ENCODE results near the gene CCND2.

DNA sequence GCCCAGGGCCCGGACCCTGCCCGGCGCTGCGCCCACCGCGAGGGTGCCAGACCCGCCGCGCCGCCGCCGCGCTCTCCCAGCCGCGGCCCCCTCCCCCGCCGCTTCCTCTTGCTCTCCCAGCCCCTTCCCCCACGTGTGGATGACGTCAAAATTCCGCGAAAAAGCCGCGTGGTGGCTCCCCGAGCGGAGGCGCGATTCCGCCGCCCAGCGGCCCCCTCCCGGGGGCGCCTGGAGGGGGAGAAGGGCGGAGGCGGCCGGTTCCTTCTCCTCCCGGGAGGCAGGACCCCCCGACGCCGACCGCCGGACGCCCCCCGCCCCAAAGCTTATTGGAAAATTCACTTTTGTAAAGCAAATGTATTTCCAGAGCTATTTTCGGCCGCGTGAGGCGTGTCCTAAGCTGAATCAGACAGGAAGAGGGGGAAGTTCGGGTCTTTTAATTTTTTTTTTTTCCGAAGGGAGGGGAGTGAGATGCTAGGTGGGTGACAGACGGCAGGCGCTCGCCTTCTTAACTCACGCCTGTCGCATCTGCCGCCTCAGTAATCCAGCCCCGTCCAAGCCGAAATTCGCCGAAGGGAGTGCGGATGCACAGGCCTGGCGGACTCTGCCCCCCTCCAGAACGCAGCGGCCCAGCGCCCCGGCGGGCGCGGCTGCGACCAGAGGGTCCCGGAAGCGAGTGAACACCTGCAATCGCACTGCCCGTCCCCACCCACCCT is 4.1 kb upstream of the CCND2 start:
- TF ChIP-seq, protein P1, sequence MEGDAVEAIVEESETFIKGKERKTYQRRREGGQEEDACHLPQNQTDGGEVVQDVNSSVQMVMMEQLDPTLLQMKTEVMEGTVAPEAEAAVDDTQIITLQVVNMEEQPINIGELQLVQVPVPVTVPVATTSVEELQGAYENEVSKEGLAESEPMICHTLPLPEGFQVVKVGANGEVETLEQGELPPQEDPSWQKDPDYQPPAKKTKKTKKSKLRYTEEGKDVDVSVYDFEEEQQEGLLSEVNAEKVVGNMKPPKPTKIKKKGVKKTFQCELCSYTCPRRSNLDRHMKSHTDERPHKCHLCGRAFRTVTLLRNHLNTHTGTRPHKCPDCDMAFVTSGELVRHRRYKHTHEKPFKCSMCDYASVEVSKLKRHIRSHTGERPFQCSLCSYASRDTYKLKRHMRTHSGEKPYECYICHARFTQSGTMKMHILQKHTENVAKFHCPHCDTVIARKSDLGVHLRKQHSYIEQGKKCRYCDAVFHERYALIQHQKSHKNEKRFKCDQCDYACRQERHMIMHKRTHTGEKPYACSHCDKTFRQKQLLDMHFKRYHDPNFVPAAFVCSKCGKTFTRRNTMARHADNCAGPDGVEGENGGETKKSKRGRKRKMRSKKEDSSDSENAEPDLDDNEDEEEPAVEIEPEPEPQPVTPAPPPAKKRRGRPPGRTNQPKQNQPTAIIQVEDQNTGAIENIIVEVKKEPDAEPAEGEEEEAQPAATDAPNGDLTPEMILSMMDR (IDR thresholded peaks at IDR 0.05; ENCODE audit: poor library complexity): peak; percentile 42
- no peak for TF ChIP-seq EZH2phosphoT487 (IDR thresholded peaks at IDR 0.05; ENCODE audit: low read depth, severe bottlenecking, unreplicated experiment)

Data from hepatocyte (in vitro differentiated cells).